GM21423 (cell line): ENCODE measurements around the gene DSPP.
A peak's percentile ranks its signal among the peaks of the same experiment; 100 is the strongest.
"Not testable (repeated sequence)": the region's sequence is repeated elsewhere in the genome, so short reads cannot be mapped to it uniquely, and the experiment has no call there.

Source experiments
- ATAC-seq: cut with Tn5 transposase; IDR thresholded peaks from one replicate; pipeline ENCODE4 v1.9.1; 2021; ENCODE audit warnings: mild to moderate bottlenecking, moderate library complexity; ENCODE audit not compliant: unreplicated experiment

Gene DSPP

DNA sequence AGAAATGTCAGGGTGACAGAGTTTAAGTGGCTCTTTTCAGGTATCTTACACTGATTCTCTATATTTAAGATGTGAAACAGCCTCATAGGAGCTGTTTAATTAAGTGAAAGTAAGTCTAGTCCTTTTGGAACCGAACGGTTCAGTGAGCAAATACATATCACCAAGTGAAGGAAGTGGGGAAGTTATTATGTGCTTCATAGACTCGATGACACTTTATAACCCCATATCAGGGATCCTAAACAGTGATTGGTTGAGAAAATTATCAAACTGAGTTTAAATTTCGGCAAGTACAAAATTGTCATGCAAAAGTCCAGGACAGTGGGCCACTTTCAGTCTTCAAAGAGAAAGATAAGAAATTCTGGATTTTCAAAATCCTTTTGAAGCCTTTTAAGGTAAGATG, at the start of gene DSPP:
DSPP (plus strand) TSS at position 301 of the 400 bp plus-strand sequence. CDS start 2,380 bp downstream, outside the sequence.
- ATAC-seq = no peak

DNA sequence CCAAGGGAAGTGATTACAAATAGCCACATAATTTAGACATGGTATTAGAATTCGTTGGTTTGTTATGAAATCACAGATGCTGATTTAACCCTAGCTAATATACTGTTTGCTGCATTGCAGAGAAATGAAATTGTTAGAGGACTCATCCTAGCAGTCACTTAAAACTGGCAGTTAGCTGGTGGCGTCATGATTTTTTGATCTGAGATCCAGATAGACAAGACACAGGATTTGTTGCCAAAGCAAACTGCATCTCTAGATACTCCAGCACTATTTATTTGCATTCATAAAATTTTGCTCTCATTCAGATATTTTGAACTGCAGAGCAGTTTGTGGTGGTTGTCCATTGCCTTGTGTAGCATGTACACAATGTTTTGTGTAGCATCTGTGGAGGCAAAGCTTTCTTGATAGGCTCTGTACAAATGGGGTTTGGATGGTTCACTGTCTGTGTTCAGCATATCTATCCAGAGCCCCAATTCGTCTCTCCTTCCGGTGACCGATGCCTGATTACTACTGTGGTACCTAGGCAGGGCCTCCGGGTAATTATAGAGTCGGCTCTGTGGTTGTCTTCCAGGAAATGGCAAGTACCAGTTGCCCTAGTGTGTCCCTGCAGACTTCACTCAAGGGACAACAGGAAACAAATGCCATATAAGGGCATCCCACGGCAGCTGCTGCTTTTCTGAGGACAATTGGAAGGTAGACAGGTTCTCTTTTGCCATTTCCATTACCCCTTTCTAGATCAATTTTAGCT, 49.1 kb upstream of the DSPP start:
- ATAC-seq = peak; percentile 100

GRCh38 chr4:87560802-87561201, 47.5 kb upstream of the DSPP start:
- no peak for ATAC-seq

DNA sequence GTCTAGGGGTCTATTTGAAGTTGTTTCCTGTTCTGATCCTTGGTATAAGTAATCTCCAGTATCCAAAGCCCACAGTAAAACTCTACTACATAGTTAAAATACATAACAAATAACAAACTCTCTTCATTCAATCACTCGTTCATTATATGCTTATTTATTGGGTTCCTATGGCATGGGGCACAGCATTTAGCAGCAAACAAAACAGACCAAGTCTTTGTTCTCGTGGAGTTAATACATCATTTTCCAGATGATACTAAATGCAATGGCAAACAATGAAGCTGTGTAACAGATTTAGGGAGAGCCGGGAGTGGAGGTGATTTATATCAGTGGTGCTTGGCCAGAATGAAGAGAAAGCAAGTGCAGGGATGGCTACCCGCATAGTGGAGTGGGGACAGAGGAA, 42.6 kb upstream of the DSPP start:
- ATAC-seq = no peak

- ATAC-seq = no peak
These were observed 42.1 kb upstream of the DSPP start for GRCh38 chr4:87566276-87566675.

DNA sequence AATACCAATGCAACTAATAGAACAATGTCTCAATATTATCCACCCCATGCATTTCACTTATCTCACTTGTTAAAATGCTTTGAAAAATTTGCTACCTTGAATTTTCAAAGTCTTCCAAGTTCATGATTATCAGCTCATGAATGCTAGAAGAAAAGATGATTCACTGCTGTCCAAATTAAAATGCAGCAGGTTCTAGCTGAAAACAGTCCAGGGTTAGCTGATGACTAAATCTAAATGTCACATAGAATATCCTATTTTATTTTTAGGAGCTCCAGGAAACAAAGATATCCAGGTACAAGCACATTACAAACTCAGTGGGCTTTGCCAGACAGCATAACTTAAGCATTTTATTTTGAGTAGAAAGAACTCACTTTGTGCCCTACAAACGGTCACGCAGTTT, 41.1 kb upstream of the DSPP start:
- no peak for ATAC-seq

DNA sequence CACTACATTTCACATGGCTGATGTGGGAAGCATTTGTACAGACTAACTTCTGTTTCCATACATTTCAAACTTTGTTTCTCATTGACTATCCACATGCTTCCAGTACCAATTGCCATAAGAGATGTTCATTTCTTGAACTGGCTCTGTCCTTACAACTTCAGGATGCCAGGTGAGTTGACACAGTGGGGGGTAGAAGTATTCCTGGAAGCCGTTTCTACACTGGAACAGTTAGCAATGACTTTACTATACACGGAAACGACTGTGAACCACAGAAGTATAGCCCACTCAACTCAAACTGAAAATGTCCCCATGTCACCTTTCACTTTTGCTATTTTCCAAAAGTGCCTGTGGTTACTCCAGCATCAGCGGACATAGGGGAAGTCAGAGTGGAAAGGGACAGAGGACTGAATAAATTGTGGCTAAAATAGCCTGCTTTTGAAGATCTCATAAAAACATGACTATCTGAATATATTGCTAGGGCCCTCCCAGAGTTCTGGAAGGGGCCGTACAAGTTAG, 38.0 kb upstream of the DSPP start:
- ATAC-seq = no peak

GRCh38 chr4:87574376-87574775, 34.0 kb upstream of the DSPP start:
- ATAC-seq = not testable (repeated sequence)

GRCh38 chr4:87574996-87575395, 33.3 kb upstream of the DSPP start:
- ATAC-seq = no peak

- ATAC-seq = no peak
These were observed 32.9 kb upstream of the DSPP start for GRCh38 chr4:87575408-87575807.

DNA sequence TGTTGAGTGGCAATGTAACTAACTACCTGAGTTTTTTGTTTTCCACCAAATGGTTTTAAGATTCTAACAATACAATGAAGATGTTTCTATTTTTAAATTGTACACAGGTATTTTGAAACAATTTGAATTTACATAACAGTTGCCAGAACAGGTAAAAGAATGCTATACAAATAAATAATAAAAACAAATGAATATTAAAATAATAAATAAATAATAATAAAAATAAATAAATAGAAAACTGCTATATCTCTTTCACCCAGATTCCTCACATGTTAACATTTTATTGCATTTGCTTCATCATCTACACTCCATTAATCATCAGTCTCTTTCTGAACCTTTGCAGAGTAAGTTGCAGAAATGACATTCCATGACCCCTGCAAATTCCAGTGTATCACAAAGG, 32.3 kb upstream of the DSPP start:
- ATAC-seq = no peak

- no peak for ATAC-seq
These were observed 28.9 kb upstream of the DSPP start for GRCh38 chr4:87579478-87579877.

GRCh38 chr4:87580057-87580456, 28.3 kb upstream of the DSPP start:
- ATAC-seq = no peak

GRCh38 chr4:87584222-87584908, 24.0 kb upstream of the DSPP start:
- no peak for ATAC-seq

DNA sequence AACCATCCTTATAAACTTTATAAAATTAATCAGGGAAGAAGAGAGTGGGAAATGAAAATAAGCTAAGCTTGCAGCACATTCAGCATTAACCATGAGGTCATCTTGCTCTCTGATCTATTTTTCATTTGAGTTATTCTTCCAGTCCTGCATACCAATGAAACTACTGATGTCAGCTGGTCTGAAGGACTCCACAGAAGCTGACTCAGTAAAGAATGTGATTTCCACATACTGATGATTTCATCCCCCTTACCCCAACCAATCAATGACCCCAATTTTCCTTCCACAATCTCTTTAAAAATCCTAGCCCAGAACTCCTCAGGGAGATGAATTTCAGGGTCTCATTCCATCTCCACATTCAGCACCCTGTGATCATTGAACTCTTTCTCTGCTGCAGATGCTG, 18.8 kb upstream of the DSPP start:
- ATAC-seq = no peak

DNA sequence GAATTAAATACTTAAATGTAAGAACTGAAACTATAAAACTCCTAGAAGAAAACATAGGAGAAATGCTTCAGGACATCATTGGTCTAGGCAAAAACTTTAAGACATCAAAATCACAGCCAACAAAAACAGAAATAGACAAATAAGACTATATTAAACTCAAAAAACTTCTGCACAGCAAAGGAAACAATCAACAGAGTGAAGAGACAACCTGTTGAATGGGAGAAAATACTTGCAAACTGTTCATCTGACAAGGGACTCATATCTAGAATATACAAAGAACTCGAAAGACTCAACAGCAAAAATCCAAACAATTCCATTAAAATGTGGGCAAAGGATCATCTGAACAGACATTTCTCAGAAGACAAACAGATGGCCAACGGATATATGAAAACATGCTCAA, 16.2 kb upstream of the DSPP start:
- no peak for ATAC-seq

GRCh38 chr4:87601361-87601760, 7.0 kb upstream of the DSPP start:
- ATAC-seq = no peak

- ATAC-seq = no peak
These were observed 6.1 kb downstream of the DSPP start for GRCh38 chr4:87614292-87614890.

GRCh38 chr4:87616268-87616667, 7.9 kb downstream of the DSPP start:
- no peak for ATAC-seq

GRCh38 chr4:87620086-87620485, 11.8 kb downstream of the DSPP start:
- ATAC-seq = no peak

GRCh38 chr4:87620491-87620890, 12.2 kb downstream of the DSPP start:
- no peak for ATAC-seq

DNA sequence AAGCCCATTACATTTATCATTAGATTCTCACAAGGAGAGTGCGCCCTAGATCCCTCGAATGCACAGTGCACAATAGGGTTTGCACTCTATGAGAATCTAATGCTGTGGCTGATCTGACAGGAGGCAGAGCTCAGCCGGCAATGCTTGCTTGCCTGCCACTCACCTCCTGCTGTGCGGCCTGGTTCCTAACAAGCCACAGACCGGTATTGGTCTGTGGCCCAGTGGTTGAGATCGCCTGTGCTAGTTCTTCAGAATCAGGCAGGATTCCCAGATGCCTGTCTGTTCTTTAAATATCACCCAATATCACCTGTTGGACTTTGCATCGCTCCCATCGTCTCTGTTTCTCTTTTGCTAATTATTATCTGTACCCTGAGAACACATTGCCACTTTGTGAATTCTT, 14.0 kb downstream of the DSPP start:
- no peak for ATAC-seq
